GM19324 (cell line): ENCODE measurements around the gene PLIN4.
"Not testable (repeated sequence)": the region's sequence is repeated elsewhere in the genome, so short reads cannot be mapped to it uniquely, and the experiment has no call there.

Experiments used
- ATAC-seq: cut with Tn5 transposase; IDR thresholded peaks from one replicate; pipeline ENCODE4 v1.9.1; 2021; ENCODE audit warnings: mild to moderate bottlenecking, moderate library complexity; ENCODE audit not compliant: unreplicated experiment, low FRiP score

Gene PLIN4

GRCh38 chr19:4529924-4530522, 11.7 kb upstream of the PLIN4 start:
- ATAC-seq = no peak

GRCh38 chr19:4528843-4529242, 10.6 kb upstream of the PLIN4 start:
- no peak for ATAC-seq

GRCh38 chr19:4527377-4527776, 9.1 kb upstream of the PLIN4 start:
- ATAC-seq = not testable (repeated sequence)

GRCh38 chr19:4525563-4526002, 7.3 kb upstream of the PLIN4 start:
- ATAC-seq = no peak

GRCh38 chr19:4524808-4525562, 6.7 kb upstream of the PLIN4 start:
- ATAC-seq = no peak

- no peak for ATAC-seq
Measured at GRCh38 chr19:4523306-4524110, 5.2 kb upstream of the PLIN4 start.

GRCh38 chr19:4522291-4523002, 4.2 kb upstream of the PLIN4 start:
- ATAC-seq = no peak

- no peak for ATAC-seq
Measured at GRCh38 chr19:4521888-4522242, 3.6 kb upstream of the PLIN4 start.

GRCh38 chr19:4521170-4521887, 3.0 kb upstream of the PLIN4 start:
- ATAC-seq = no peak

GRCh38 chr19:4519521-4520277, 1.4 kb upstream of the PLIN4 start:
- ATAC-seq = no peak

GRCh38 chr19:4519172-4519496, 848 bp upstream of the PLIN4 start:
- no peak for ATAC-seq

GRCh38 chr19:4517451-4518057, 732 bp downstream of the PLIN4 start:
- no peak for ATAC-seq

- ATAC-seq = no peak
Measured at GRCh38 chr19:4516939-4517300, 1.4 kb downstream of the PLIN4 start.

- ATAC-seq = no peak
Measured at GRCh38 chr19:4516199-4516938, 1.9 kb downstream of the PLIN4 start.

- ATAC-seq = no peak
Measured at GRCh38 chr19:4515732-4516131, 2.6 kb downstream of the PLIN4 start.

GRCh38 chr19:4513248-4513647, 5.0 kb downstream of the PLIN4 start:
- ATAC-seq = no peak

GRCh38 chr19:4512070-4512469, 6.2 kb downstream of the PLIN4 start:
- ATAC-seq = no peak

GRCh38 chr19:4511300-4512054, 6.8 kb downstream of the PLIN4 start:
- ATAC-seq = no peak
